DOHH2 (cell line): ENCODE measurements around the gene ZMAT5.

ENCODE experiments used
- CTCF ChIP-seq: fragments of 200-600 bp; sonication (generic); IDR thresholded peaks from one replicate; pipeline ENCODE4 v1.5.1; 2014; ENCODE audit warnings: antibody characterized with exemption, mild to moderate bottlenecking, low read depth, low read length; ENCODE audit not compliant: poor library complexity, severe bottlenecking
- EZH2phosphoT487 ChIP-seq: fragments of 200-600 bp; sonication (generic); IDR thresholded peaks from 2 replicates; pipeline ENCODE4 v1.6.1; 2017; ENCODE audit warnings: borderline replicate concordance, mild to moderate bottlenecking, antibody characterized with exemption, low read length, moderate library complexity, mixed read lengths

GRCh38 chr22:29758068-29758622 is 8.7 kb downstream of the ZMAT5 start:
- TF ChIP-seq CTCF (no peak), EZH2phosphoT487 (no peak)
